T-helper 1 cell treated with Interleukin-12 subunit alpha and Interleukin-12 subunit beta and Interleukin-4 antibody, amounts not matched to agents 30 μg/mL and 1 μg/mL, for 36 hours (primary cell): ENCODE measurements around the gene GPSM1.

Experiments used
- H3K27ac Mint-ChIP-seq: one replicate; pipeline ENCODE4 v1.8.0; 2021; ENCODE audit warnings: mild to moderate bottlenecking, mixed read lengths
- H3K27me3 Mint-ChIP-seq: one replicate; pipeline ENCODE4 v1.8.0; 2021; ENCODE audit warnings: low read depth, mixed read lengths
- H3K36me3 Mint-ChIP-seq: one replicate; pipeline ENCODE4 v1.8.0; 2021; ENCODE audit warnings: low read depth, mixed read lengths
- H3K4me1 Mint-ChIP-seq: one replicate; pipeline ENCODE4 v1.8.0; 2021; ENCODE audit warnings: low read depth, mixed read lengths
- H3K4me3 Mint-ChIP-seq: one replicate; pipeline ENCODE4 v1.8.0; 2021; ENCODE audit warnings: mild to moderate bottlenecking, moderate library complexity, mixed read lengths
- H3K9me3 Mint-ChIP-seq: one replicate; pipeline ENCODE4 v1.8.0; 2021; ENCODE audit warnings: mixed read lengths

GPSM1 gene

GRCh38 chr9:136335296-136336155 lies 8.2 kb downstream of the GPSM1 start:
- H3K4me1 Mint-ChIP-seq = no peaks in the 10 kb centered on the region
- no peak overlapping the region for H3K27ac Mint-ChIP-seq
- H3K36me3 Mint-ChIP-seq = no peaks in the 10 kb centered on the region

GRCh38 chr9:136336156-136336870 lies 9.0 kb downstream of the GPSM1 start:
- Mint-ChIP-seq H3K36me3 (no peaks in the 10 kb centered on the region), H3K4me3 (no peak overlapping the region), H3K27ac (no peak overlapping the region), H3K4me1 (no peaks in the 10 kb centered on the region), H3K27me3 (no peaks in the 10 kb centered on the region), H3K9me3 (no peaks in the 10 kb centered on the region)

More at GRCh38 chr9:136335296-136336155, 8.2 kb downstream of the GPSM1 start:
- no peaks in the 10 kb centered on the region for H3K27me3 Mint-ChIP-seq
- H3K9me3 Mint-ChIP-seq = no peaks in the 10 kb centered on the region
- H3K4me3 Mint-ChIP-seq = no peak overlapping the region

- Mint-ChIP-seq H3K36me3 (no peaks in the 10 kb centered on the region), H3K4me1 (no peaks in the 10 kb centered on the region), H3K27ac (no peak overlapping the region), H3K27me3 (no peaks in the 10 kb centered on the region), H3K4me3 (no peak overlapping the region), H3K9me3 (no peaks in the 10 kb centered on the region)
Measured at GRCh38 chr9:136336881-136337280, 9.5 kb downstream of the GPSM1 start.

- no peak overlapping the region for H3K27ac Mint-ChIP-seq
- no peaks in the 10 kb centered on the region for H3K9me3 Mint-ChIP-seq
- H3K27me3 Mint-ChIP-seq = no peaks in the 10 kb centered on the region
- H3K36me3 Mint-ChIP-seq = no peaks in the 10 kb centered on the region
- H3K4me1 Mint-ChIP-seq = no peaks in the 10 kb centered on the region
- no peak overlapping the region for H3K4me3 Mint-ChIP-seq
Measured at GRCh38 chr9:136337416-136338395, 10.4 kb downstream of the GPSM1 start.

- no peaks in the 10 kb centered on the region for H3K9me3 Mint-ChIP-seq
- H3K27me3 Mint-ChIP-seq = no peaks in the 10 kb centered on the region
- H3K4me1 Mint-ChIP-seq = no peaks in the 10 kb centered on the region
- H3K4me3 Mint-ChIP-seq = no peak overlapping the region
- H3K27ac Mint-ChIP-seq = no peak overlapping the region
- no peaks in the 10 kb centered on the region for H3K36me3 Mint-ChIP-seq
Measured at GRCh38 chr9:136338511-136338910, 11.2 kb downstream of the GPSM1 start.

GRCh38 chr9:136339173-136339957 lies 12.0 kb downstream of the GPSM1 start:
- H3K27me3 Mint-ChIP-seq = no peaks in the 10 kb centered on the region
- H3K9me3 Mint-ChIP-seq = no peaks in the 10 kb centered on the region
- H3K4me3 Mint-ChIP-seq = no peak overlapping the region
- no peaks in the 10 kb centered on the region for H3K36me3 Mint-ChIP-seq
- H3K4me1 Mint-ChIP-seq = no peaks in the 10 kb centered on the region
- no peak overlapping the region for H3K27ac Mint-ChIP-seq

- no peaks in the 10 kb centered on the region for H3K9me3 Mint-ChIP-seq
- no peaks in the 10 kb centered on the region for H3K4me1 Mint-ChIP-seq
- H3K4me3 Mint-ChIP-seq = no peak overlapping the region
- H3K27me3 Mint-ChIP-seq = no peaks in the 10 kb centered on the region
- no peak overlapping the region for H3K27ac Mint-ChIP-seq
- H3K36me3 Mint-ChIP-seq = no peaks in the 10 kb centered on the region
Measured at GRCh38 chr9:136339958-136340310, 12.6 kb downstream of the GPSM1 start.

- Mint-ChIP-seq H3K9me3 (no peaks in the 10 kb centered on the region), H3K27ac (no peak overlapping the region), H3K4me3 (no peak overlapping the region), H3K27me3 (no peaks in the 10 kb centered on the region), H3K36me3 (no peaks in the 10 kb centered on the region), H3K4me1 (no peaks in the 10 kb centered on the region)
Measured at GRCh38 chr9:136340356-136341041, 13.2 kb downstream of the GPSM1 start.

GRCh38 chr9:136341042-136341655 lies 13.8 kb downstream of the GPSM1 start:
- Mint-ChIP-seq H3K27me3 (no peaks in the 10 kb centered on the region), H3K4me1 (no peaks in the 10 kb centered on the region)

GRCh38 chr9:136341769-136342168 lies 14.4 kb downstream of the GPSM1 start:
- Mint-ChIP-seq H3K4me1 (no peaks in the 10 kb centered on the region), H3K27ac (no peak overlapping the region), H3K4me3 (no peak overlapping the region), H3K36me3 (no peaks in the 10 kb centered on the region), H3K9me3 (no peaks in the 10 kb centered on the region), H3K27me3 (no peaks in the 10 kb centered on the region)

More at GRCh38 chr9:136341042-136341655, 13.8 kb downstream of the GPSM1 start:
- Mint-ChIP-seq H3K36me3 (no peaks in the 10 kb centered on the region), H3K9me3 (no peaks in the 10 kb centered on the region), H3K4me3 (no peak overlapping the region), H3K27ac (no peak overlapping the region)

GRCh38 chr9:136342181-136343120 lies 15.1 kb downstream of the GPSM1 start:
- no peaks in the 10 kb centered on the region for H3K4me1 Mint-ChIP-seq
- H3K9me3 Mint-ChIP-seq = no peaks in the 10 kb centered on the region
- no peaks in the 10 kb centered on the region for H3K27me3 Mint-ChIP-seq
- no peak overlapping the region for H3K27ac Mint-ChIP-seq
- no peak overlapping the region for H3K4me3 Mint-ChIP-seq
- H3K36me3 Mint-ChIP-seq = no peaks in the 10 kb centered on the region

- Mint-ChIP-seq H3K4me1 (no peaks in the 10 kb centered on the region), H3K4me3 (no peak overlapping the region), H3K27ac (no peak overlapping the region), H3K36me3 (no peaks in the 10 kb centered on the region), H3K27me3 (no peaks in the 10 kb centered on the region), H3K9me3 (no peaks in the 10 kb centered on the region)
Measured at GRCh38 chr9:136343121-136343883, 16.0 kb downstream of the GPSM1 start.
